HG02938 (cell line): ENCODE results near the gene A4GALT.

Experiments used
- ATAC-seq: cut with Tn5 transposase; IDR thresholded peaks from one replicate; pipeline ENCODE4 v1.9.1; 2021; ENCODE audit warnings: mild to moderate bottlenecking, moderate library complexity; ENCODE audit not compliant: unreplicated experiment

The A4GALT gene

GRCh38 chr22:42653999-42654398 is 66.7 kb downstream of the A4GALT start:
- no peak for ATAC-seq

GRCh38 chr22:42651134-42651533 is 69.5 kb downstream of the A4GALT start:
- no peak for ATAC-seq

DNA sequence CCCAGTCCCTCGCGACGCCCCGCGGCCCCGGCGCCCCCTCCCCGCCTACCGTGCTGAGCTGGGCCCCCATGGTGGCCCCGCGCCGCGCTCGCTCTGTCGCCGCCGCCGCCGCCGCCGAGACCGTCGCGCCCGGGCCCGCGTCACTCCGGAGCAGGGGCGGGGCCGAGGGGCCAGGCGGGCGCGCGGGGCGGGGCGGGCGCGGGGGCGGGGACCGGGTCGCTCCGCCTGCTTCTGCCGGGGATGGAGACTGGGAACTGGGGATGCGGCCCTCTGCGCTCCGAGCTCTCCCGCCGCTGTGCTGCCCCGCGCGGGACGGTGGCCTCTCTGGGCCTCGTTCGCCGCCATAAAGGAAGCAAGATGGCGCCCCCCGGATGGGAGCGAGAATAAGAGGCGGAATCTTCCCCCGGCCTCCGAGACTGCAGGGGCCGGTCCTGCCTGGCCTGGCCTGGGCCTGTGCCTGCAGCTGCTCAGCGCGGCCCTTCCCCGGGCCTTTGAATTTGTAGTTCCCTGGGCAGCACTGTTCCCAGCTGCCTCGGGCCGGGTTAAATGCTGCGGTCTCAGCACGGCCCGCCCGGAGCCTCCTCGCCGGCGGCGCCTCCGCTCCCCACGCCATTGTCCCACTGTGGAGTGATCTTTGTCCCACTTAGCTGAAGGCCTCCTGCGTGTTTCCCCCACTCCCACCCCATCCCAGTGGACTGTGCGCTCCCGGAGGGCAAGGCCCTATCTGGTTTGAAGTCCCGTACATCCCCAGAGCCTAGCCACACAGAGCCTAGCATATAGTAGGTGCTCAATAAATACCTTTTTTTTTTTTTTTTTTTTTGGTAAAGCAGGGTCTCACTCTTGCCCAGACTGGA is 71.2 kb downstream of the A4GALT start, which contains the start of gene CYB5R3:
CYB5R3 (minus strand) TSS at position 147 of the 854 bp plus-strand sequence; CDS start at position 70, 77 bp downstream.
- ATAC-seq, result no peak

GRCh38 chr22:42648368-42649245 is 72.1 kb downstream of the A4GALT start:
- ATAC-seq, result no peak

DNA sequence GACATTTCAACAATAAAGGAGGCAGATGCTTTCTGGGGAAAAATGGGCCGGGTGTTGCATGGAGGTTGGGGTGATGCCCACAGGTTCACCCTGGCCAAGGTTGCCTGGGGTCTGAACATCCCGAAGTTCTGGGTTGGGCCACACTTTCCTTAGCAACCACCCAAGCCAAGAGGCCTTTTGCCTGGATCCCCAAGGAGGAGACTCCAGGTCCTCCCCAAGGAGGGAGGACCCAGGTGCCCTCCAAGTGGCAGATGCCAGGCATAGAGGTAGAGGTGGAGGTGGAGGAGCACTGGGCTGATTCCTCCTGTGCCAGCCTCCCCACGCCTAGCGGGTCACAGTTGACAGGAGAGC is 72.7 kb downstream of the A4GALT start:
- no peak for ATAC-seq

- ATAC-seq, result no peak
Measured at GRCh38 chr22:42646569-42647525, 73.8 kb downstream of the A4GALT start.

- no peak for ATAC-seq
Measured at GRCh38 chr22:42645938-42646568, 74.6 kb downstream of the A4GALT start.

GRCh38 chr22:42645341-42645937 is 75.2 kb downstream of the A4GALT start:
- ATAC-seq, result no peak

DNA sequence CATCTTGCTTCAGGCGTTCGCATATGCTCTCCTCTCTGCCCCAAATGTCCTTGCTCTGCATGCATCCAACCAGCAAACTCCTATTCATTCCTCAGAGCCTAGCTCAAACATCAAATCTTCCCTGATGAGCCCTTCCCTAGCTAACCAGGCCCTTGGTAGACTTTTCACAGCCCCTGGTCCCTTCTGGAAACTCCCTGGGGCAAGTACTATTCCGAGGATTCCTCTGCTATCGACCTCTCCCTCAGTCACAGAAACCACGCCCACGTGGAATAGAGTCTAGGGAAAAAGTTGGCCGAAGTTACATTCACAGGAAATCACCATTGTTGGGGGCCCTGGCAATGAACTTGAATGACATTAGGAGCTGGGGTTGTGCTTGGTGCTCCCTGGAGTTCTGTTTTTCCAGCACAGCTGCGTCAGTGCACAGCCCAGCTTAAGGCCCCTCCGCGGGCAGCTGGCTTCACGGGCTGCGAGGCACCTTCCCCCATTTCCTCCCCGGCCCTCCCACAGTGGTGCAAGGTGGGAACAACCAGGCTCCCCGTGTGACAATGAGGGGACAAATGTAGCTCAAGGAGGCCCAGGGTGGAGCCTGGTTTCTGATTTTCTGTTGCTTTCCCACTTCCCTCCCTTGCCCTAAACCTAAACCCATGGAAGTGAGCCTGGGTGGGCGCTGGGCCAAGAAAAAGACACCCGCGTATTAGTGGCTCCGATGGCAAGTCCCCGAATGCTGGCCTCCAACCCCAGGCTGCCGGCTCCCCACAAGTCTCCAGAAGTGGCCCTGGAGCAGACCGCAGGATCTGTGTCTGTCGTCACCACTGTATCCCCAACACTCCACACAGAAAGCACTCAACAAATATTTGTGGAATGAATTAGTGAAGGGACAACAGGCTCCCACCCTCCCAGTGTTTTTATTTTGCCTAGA is 76.0 kb downstream of the A4GALT start:
- ATAC-seq, result no peak

DNA sequence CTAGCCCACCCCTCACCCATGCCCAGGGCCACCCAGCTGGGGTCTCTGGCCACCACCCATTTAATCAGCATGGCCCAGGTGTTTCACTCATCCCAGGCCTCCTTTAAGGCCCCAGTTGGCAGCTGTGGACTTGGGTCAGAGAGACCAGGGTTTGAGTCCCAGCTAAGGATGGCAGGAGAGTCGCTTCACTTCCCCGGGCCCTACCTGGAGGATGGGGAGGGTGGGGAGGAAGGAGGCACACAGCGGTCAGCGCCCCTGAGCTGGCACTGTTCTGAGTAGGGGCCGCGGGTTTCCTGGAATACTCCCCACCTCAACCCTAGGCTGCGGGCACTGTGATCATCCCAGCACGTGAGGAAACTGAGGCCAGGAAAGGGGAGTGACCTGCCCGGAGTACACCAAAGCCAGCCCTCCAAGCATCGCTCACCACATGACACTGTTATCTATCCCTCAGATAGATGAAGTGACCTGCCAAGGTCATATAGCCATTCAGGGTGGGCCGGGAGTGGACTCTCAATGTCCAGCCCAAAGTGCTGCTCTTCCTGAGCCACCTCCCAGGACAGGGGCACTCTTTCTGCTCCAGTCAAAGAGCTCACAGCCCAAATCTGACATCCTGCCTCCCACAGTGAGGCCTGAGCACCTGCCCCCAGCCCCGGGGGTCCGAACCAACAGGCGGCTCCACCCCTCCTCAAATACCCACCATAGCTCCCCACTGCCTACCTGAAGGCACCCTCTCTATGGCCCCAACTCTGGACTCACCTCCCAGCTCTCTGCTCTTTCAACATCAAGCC is 76.8 kb downstream of the A4GALT start:
- no peak for ATAC-seq

GRCh38 chr22:42642806-42643633 is 77.7 kb downstream of the A4GALT start:
- ATAC-seq, result no peak
